Stimulated activated CD4-positive, alpha-beta T cell treated with anti-CD3 and anti-CD28 coated beads, Interleukin-2, amount 100 ng/mL, for 24 hours (primary cell): Measurements from ENCODE around the gene PDE1C.

ENCODE experiments used
- DNase-seq, 2 donors: peaks; one replicate each; pipeline ENCODE4 v3.0.0-alpha.2; 2020

Gene PDE1C

DNA sequence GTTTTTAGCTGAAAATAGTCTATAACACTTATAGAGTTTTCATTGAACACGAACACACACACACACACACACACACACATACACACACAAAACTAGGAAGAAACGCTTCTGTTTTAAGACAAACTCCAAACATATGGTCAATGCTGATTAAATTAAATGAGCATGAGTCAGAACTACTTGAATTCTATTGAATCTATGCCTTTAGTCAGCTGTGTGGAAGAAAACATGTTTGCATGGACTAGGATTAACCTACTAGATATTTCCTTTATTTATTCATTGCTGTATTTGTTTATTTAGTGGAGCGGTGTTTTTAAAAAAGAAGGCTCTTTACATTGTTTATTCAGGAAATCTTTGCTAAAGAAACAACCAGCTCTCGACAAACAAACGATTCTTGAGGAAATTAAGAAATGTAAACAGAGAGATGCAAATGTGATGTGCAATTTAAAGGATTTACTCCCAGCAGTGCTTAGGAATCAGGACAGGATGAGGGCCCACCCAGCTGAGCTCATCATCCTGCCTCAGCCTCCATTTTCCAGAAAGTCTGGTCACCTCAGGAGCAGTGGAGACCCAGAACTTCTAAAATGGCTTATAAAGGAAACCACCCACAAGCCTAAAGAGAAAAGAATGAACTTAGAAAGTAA lies 83.2 kb downstream of the PDE1C start:
- no peak for DNase-seq

DNA sequence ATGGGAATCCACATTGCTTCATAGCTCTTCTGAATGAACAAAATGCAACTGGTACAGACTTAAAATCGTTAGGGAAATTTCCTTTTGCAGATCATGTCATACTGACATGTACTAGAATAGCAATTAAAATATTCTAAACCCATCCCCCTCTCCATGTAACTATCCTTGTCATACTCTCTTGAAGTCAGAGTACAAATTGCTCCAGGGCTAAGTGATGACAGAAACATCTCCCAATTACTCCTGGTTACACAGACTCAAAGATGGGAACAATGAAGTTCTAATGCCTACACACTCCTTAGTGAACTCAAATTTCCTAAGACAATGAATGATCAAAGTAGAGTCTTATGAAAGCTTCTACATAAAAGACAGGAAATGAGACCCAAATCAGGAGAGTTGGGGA lies 87.2 kb downstream of the PDE1C start:
- DNase-seq = no peak

DNA sequence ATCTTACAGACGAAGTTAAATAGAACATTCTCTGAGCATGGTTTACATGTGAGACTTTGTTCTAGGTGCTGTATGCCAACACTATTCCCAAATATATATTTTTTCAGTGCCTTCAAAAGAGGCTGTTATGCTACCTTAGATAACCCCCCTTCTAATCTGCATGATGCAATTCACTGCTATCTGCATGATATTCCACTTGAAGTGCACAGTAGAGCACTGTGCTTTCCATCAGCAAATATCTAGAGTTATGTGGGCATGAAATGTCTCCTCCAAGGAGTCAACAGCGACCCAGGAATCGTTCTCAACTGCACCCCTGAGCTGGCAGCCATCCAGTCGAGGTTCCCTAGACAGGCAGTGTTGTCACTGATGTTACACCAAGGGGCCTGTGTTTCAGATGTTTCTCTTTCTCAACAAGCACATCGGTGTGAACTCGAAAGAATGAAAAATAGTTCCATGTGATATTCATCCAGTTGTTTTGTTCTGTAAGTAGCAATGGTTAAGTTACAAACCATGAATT lies 88.3 kb downstream of the PDE1C start:
- no peak for DNase-seq

DNA sequence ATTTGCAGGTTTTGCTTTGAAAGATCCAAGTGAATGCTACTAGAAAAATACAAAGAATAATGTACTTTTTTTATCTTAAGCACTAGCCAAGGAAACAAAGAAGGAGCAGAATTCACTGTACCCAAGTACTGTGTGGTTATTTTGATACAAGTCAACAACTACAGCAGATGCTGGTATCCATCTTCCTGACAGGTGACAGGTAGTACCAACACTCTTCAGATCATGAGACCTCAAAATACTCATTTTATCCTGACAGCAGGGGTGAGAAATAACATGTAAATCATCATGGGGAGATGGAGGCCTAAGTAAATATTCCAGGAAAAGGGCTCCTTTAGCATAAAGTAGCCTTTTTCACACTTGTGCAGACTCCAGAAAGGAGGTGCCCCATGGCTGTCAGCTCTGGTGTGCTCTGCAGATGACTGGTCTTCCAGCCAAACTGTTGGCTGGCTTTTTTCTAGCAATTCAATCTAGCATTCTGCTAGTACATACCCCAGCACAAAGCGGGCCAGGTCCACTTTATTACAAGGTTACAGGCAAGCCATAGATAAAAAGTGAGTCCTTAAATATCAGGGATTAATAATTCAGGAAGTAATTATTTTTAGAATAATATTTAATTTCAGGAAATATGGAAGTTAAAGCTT lies 90.4 kb downstream of the PDE1C start:
- DNase-seq = no peak

DNA sequence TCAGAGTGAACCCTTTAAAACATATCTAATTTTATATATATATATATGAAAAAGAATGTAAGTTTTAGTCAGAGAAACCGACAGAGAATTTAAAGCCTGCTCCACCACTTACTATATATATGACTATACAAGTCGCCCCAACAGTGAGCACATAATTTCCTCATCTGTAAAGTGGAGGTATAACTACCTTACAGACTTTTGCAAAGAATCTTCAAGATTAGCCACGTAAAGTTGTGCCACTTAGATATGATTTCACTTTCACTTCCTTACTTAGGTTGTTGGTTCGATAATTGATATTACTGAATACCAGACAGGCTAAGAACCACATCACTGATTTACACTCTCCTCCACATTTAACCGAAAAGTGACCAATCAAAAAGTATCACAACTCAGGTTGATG lies 94.7 kb downstream of the PDE1C start:
- no peak for DNase-seq

DNA sequence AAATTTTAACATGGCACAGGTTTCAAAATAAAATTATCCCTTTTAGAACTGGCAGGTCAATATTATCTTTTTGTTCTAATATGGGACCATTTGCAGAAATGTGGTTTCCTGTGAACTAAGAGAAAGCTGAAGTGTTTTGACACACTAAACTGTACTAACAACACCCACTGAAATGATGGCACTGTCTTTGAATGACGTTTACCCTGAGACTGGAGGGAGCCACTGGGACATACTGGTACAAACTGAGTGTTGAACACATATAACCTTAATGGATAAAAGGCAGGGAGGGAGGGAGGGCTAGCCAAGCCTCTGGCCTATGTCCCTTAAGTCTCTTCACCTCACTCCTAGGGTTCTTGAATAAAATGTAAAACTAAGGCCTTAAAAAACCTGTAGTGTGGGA lies 95.9 kb downstream of the PDE1C start:
- DNase-seq = no peak

DNA sequence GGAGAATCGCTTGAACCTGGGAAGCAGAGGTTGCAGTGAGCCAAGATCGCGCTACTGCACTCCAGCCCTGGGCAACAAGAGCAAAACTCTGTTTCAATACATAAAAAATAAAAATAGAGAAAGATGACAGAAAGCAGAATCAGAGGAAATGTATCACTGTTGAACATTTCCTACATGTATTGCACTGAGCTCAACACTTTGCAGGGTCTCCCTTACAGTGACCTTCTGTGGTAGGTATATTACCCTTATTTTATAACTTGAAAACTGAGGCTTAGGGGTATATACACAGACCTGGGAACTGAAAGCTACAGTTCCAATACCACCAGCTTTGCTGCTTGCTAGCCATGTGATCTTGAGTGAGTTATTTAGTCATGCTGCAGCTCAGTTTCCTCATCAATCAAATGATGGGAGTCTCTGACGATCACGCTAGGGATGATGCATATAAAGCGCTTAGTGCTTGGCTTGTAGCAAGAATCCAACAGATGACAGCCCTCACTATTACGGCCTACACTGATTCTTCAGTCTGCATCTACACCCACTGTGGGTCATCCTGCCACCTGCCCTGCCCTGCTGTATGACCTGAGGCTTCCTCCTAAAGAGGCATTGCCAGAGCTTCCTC lies 99.0 kb downstream of the PDE1C start:
- no peak for DNase-seq

DNA sequence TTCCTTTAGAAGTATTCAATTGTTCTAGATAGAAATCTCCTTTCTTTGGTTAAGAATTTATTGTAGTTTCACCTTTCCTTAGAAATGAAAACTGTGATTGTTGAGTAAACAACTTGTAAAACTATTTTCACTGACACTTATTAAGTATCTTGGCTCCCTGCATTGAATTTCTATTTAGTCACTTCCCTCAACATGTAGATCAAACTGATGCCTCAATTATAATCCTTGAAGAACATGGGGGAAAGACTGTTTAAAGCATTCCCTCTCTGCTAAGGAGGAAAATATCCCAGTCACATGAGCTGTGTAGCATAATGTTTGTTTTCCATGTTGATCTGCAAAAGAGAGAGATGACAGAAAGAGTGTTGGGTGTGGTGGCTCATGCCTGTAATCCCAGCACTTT lies 99.7 kb downstream of the PDE1C start:
- DNase-seq = no peak

DNA sequence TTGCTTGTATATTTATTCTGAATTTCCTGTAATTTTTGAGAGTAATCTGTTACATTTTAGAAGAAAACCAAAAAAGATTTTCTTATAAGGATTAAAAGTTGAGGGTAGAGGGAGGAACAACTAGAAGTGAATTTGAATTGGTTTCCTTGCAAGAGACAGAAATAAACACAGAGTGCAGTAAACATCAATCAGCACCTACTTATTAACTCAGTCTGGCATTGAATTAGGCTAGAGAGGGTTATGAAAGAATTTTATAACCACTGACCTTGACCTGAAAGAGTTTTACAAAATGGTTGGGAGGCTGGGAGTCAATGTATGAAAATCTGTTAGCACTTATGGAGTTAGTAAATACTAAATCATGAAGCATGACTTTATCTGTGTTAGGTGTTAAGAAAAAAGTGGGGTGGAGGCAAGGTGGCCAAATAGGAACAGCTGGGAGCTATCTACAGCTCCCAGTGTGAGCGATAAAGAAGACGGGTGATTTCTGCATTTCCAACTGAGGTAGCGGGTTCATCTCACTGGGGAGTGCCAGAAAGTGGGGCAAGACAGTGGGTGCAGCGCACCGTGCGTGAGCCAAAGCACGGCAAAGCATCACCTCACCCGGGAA lies 106.5 kb downstream of the PDE1C start:
- DNase-seq = no peak

DNA sequence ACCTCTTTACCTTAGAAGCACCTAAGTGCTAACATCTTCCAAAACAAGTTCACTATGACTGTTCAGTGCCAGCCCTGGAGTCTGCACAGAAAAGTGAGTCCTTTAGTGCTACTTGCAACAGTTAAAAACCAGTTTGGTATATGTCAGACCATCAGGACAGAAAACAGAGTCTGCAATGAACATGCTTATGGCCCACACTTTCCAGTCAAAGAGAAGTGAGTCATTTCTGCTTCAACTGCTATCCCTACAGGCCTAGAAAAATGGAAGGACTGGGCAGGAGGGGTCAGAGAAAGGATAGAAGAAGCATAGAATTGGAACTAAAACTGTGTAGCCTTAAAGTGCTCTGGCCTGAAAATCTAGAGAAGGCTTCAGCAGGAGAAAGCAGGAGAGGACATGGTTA lies 108.0 kb downstream of the PDE1C start:
- no peak for DNase-seq

DNA sequence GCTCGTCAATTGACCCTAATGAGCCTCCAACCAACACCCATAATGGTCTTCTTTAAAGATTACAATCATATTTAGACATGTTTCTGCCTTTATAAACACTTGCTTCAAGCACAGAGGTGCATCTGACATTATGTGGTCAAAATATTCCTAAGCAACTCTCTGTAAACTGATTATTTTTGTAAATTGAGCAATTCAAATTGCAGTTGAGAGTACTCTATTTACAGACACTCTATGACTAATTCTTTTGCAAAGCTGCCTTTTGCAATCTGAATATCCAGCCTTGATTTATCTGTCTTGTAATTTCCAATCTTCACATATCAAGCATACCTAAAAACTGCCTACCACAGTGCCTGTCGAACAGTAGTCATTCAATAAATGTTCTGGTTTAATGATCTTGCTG lies 112.0 kb downstream of the PDE1C start:
- no peak for DNase-seq

DNA sequence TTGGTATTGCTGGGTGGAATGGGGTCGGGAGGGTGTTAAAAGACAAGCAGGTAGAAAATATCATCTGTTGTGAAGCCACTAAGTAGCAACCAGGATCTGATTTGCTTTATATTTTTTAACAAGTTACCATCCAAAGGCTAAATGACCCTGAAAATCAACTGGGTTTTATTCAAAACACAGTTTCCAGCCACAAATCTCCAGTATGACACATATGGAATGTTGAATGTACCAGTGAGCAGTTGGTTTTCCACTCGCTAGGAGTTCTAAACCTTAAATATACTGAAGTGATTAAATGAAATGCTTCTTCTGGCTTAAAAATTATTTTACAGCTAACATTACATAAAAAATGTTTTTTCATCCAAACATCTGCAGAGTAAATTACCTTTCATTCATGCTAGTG lies 112.5 kb downstream of the PDE1C start:
- no peak for DNase-seq

DNA sequence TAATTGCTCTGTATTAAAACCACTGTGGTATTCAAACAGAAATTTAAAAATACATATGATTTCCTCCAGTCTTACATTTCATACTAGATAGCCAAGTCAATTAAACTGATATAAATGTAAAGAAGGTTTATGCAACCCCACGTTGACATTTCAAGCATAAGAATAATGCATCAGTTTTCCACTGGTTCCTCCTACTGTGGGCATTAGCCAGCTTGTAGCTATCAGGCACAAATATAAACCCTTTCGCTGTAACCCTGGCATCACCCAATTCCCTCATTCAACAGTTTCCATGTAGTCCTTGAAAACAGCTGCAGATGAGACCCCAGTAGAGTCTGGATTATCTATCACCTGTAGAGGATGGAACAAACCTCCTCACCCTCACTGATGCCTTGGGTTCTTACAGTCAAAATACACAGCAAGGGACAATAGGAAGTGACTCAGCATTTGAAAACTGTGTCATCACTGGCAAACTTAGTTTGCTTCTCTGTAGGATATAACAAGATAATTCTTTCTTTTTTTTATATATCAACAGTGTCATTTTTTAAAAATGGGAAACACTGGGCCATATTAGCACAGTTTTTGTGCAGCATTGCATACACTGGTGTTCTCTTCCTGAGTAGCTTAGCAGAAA lies 113.0 kb downstream of the PDE1C start:
- no peak for DNase-seq

DNA sequence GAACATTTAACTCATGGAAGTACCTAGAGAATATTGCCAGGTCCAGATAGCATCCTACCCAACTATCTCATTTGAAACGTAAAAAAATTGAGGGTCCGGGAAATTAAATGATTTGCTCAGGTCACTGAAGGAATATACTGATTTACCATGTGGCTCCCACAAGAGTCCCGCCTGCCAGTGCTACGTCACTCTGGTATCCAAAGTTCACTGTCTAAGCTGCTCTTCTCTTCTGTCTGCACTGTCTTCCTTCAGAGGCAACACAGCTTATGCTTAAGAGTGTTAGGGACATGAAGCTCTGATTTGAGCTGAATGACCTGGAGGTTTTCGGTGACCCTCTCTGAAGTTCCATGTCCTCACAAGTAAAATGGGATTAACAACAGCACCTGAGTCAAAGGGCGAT lies 114.6 kb downstream of the PDE1C start:
- DNase-seq = no peak

DNA sequence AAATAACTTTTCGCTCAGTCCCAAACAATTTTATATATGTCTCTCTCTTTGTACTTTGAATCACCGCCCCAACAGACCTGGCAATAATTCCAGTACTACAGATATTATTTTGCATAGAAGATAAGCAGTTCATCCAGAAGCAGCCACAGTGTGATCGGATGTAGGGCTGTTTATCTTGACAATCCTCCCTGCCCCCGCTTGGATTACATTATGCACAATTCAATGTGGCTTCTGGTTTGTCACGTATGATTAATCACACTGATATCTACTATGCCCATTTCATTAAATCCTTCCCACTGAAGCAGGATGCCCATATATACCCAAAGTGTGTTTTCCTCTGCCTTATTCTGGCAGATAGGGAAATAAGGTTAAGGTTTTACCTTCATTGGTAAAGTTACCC lies 115.2 kb downstream of the PDE1C start:
- DNase-seq = no peak

DNA sequence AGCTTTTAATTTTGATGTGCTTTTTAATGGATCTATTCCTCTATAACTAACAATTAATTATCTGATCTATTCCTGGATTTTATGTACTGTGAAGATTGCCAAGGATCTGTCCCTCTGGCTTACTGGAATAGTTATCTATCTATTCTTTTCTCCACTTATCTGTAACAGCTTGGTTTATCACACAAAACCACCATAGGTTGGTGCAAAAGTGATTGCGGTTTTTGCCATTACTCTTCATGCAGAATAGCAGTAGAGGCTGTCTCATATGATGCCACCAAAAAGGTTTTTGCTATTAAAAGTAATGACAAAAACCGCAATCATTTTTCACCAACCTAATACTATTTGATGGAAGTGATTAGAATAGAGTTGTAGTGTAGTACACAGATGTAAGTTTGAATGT lies 115.7 kb downstream of the PDE1C start:
- no peak for DNase-seq

DNA sequence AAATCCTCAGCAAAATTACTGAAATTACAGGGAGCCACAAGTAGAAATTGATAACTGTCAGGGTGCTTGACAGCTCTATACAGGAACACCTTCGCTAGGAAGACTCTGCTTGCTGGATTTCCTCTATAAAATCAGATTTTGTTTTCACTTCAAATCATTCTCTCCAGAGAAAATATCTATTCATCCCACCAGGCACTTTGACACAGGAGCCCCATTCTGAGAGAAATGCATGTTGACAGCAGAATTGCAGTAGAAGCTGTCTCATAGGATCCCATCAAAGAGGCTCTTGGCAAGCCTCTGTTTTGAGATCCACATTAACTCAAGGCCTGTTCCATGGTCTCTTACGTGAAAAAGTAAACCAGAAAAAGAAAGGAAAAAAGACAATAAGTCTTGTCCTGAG lies 116.8 kb downstream of the PDE1C start:
- DNase-seq = no peak

DNA sequence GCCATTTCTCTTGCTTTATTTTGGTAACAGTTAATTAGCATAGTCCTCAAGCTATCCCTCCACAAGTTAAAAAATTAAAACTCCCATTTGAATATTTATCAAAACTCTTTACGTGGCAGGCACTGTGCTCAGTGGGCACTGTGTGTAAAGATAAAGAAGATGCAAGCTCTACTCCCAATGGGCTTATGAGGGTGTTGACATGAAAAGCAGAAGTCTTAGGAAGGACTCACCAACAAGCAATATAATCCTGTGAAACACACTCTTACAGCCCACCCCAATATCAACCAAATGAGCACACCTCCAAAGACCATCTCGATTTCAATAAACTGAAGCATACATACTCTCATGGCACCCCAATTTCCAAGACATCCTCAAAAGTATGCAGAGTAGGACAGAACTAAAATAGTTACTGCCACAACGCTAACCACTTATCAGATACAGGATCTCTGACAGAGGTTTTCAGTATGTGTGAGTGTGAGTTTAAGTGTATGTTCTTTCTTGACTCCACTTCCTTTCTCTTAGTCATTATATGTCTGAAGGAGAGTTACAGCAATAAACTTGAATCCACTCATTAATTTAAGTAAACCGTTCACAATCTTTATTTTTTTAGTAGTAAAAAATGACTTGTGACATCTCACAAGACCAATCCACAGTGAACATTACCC lies 120.0 kb downstream of the PDE1C start:
- no peak for DNase-seq

DNA sequence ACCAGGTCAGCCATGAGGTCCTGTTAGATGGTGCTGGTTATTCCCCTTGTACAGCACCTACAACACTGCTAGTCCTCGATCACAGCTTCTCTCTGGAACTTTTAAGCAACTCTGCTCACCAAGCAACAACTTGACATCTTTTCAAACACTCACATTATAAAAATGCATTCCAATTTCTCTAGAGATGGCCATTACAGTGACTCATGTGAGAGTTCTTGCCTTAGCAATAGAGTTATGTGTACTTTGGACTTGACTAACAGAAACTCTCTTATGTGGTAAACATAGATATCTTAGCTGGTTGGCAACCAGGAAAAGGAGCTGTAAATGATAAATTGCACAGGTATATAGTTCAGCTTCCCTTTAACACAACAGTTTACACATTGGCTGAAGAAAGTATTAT lies 122.2 kb downstream of the PDE1C start:
- DNase-seq = no peak

DNA sequence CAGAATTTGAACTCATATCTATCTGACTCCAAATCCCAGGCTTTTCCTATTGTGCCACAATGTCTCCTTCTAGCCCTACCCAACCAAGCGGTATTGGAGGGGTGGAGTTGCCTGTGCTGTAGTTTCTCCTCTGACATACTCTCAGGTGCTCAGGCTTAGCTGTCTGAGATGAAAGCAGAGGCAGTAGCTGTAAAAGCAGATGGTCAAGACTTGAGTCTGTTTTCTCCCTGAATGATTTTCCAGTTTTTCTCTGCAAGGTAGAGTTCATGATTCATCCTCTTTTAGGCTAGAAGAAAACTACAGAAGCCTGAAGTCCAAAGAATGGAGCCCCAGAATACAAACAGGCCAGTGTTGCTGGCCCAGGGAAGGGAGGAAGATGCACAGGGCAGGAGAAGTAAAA lies 130.0 kb downstream of the PDE1C start:
- no peak for DNase-seq

DNA sequence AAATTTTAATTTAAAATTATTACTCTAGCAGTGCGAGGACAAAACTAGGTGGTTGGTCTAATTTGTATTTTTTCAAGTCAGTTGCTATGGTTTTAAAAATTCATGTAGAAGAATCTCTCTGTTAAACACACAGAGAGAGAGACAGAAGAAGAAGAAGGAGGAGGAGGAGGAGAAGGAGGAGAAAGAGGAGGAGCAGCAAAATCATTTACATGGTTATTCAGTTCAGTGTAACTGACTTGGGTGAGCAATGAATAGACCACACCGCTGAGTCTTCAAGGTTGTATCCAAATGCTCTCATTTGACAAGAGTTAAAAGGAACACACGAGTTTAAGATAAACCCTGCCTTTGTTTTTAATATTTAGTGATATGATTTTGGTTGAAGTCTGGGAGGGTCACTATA lies 131.1 kb downstream of the PDE1C start:
- DNase-seq = no peak

DNA sequence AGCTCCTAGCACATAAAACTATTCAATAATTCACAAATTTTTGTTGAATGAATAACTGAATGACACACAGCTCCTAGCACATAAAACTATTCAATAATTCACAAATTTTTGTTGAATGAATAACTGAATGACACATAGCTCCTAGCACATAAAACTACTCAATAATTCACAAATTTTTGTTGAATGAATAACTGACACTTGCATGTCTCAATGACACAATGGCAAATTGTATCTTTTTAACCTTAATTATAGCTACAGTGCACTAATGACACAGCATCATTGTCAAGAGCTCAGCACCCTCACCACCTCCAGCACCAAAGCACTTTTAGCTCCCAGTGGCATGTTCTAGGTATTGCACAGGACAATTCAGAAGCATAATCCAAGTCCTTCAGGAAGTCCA lies 131.6 kb downstream of the PDE1C start:
- no peak for DNase-seq

DNA sequence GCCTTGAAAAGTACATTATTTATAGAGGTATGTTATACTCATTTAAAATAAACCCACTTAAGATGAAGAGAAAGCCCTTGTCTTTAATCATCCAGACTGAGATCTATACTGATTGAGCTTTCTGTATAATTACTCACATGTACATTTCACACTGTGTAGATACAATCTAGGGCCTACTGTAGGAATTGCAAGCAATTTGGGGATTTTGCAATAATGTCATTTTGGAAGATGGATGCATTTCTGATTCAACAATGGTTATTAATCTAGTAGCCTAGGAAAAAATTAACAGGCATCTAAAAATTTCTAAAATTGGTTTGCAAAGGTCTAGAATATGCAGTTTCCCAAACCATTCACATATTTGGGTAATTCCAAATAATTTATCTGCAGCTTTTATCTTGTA lies 132.2 kb downstream of the PDE1C start:
- no peak for DNase-seq
